Caco-2 (cell line): ENCODE data around the gene MTOR. TPM values are rescaled to one million over a fixed set of nuclear protein-coding genes. Genes with fewer than 3 reads are reported as not detected.

Experiments
- BruUV-seq: library from RNA; stranded (reverse); fragments of 400-500 nt; replicated peaks from 2 replicates; lab custom pipeline; 2021; lab: Mats Ljungman, UMichigan
- CTCF ChIA-PET: fragments of 300-600 bp; sonication (Branson Sonifier 250); formaldehyde crosslinking; loops from one replicate; lab custom pipeline; 2022; ENCODE audit warnings: antibody characterized with exemption; lab: Charles Lee
- POLR2A ChIA-PET: fragments of 300-600 bp; sonication (Branson Sonifier 250); formaldehyde crosslinking; loops from one replicate; lab custom pipeline; 2022; ENCODE audit warnings: antibody characterized with exemption; lab: Charles Lee
- DNase-seq, 2 experiments: peaks; one replicate each; pipeline versions ENCODE4 v3.0.0 to v3.0.0-alpha.2; 2020 to 2022
- H3K27me3 ChIP-seq: replicated peaks from 2 replicates; pipeline ENCODE4 v1.6.0; 2011; ENCODE audit warnings: low read length; ENCODE audit not compliant: control insufficient read depth, insufficient read depth
- H3K36me3 ChIP-seq: 2 replicates; pipeline ENCODE4 v1.5.1; 2011; ENCODE audit warnings: low read length; ENCODE audit not compliant: control insufficient read depth, insufficient read depth
- H3K4me1 ChIP-seq: fragments of 250-450 bp; sonication (Bioruptor Pico); 2 replicates; pipeline ENCODE4 v1.5.1; 2020; ENCODE audit warnings: mild to moderate bottlenecking
- H3K4me3 ChIP-seq: 2 replicates; pipeline ENCODE4 v1.5.1; 2011; ENCODE audit warnings: low read depth, mild to moderate bottlenecking, control low read depth, low read length
- H3K9me3 ChIP-seq: fragments of 250-450 bp; sonication (Bioruptor Pico); 2 replicates; pipeline ENCODE4 v1.5.1; 2020; ENCODE audit warnings: mild to moderate bottlenecking, moderate library complexity
- H3K27ac Mint-ChIP-seq: one replicate; pipeline ENCODE4 v1.8.0; 2022; ENCODE audit warnings: mixed read lengths; ENCODE audit not compliant: unreplicated experiment
- H3K27me3 Mint-ChIP-seq: one replicate; pipeline ENCODE4 v1.8.0; 2022; ENCODE audit warnings: mixed read lengths; ENCODE audit not compliant: insufficient read depth, unreplicated experiment
- H3K36me3 Mint-ChIP-seq: one replicate; pipeline ENCODE4 v1.8.0; 2022; ENCODE audit warnings: mild to moderate bottlenecking, mixed read lengths; ENCODE audit not compliant: insufficient read depth, unreplicated experiment
- H3K4me1 Mint-ChIP-seq: one replicate; pipeline ENCODE4 v1.8.0; 2022; ENCODE audit warnings: low read depth, mixed read lengths; ENCODE audit not compliant: unreplicated experiment
- H3K4me3 Mint-ChIP-seq: one replicate; pipeline ENCODE4 v1.8.0; 2022; ENCODE audit warnings: mild to moderate bottlenecking, moderate library complexity, mixed read lengths; ENCODE audit not compliant: unreplicated experiment
- H3K9me3 Mint-ChIP-seq: one replicate; pipeline ENCODE4 v1.8.0; 2022; ENCODE audit warnings: mixed read lengths; ENCODE audit not compliant: unreplicated experiment
- intact Hi-C: fragments of 100-400 bp; cut with micrococcal nuclease; formaldehyde crosslinking; loops from one replicate; pipeline ENCODE4 v1.10.0; 2022; ENCODE audit not compliant: unreplicated experiment
- total RNA-seq: library from RNA; stranded (reverse); gene quantifications from 2 replicates; pipeline ENCODE4 v1.2.3, GENCODE V29; 2022
- TF ChIP-seq, protein P1 (sequence below), 2 experiments: fragments of 200-600 bp in 1 of 2; IDR thresholded peaks; 1 replicate in 1 of 2; 2 replicates in 1 of 2; pipeline versions ENCODE4 v1.5.1 to v1.8.0; 2011 to 2022; ENCODE audit warnings: antibody characterized with exemption in 1 of 2, control low read depth in 1 of 2, inconsistent platforms in 1 of 2, low read depth in 1 of 2, low read length in 1 of 2, mild to moderate bottlenecking in 1 of 2, moderate library complexity in 1 of 2; ENCODE audit not compliant: insufficient read depth in 1 of 2, severe bottlenecking in 1 of 2, unreplicated experiment in 1 of 2

MTOR gene
- total RNA-seq, 1 experiment from 2014 or later: 45.7 TPM

DNA sequence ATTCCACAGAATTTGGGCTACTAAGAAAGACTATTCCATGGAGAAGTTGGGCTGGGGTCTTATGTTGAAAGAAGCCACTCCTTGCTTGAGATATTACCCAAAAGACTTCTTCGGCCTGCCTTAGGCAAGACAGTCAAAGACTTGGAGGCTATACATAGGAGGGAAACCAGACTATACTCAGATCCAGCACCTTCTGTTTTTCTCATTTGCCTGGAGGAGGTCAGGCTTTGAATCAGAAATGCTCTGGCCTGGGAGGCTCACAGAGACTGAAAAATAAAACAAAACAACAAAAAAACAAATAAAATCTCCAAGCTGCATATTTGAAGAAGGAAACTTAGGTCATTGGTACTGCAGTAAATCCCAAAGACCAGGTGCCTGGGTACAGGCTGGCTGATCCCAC is 124.3 kb downstream of the MTOR start:
- no peaks in the 10 kb centered on the region for H3K9me3 ChIP-seq
- DNase-seq: no peak
- CTCF ChIA-PET: no interaction called here
- Mint-ChIP-seq H3K4me1 (no peaks in the 10 kb centered on the region), H3K4me3 (no peak overlapping the region), H3K27me3 (no peaks in the 10 kb centered on the region), H3K36me3 (peaks cover 17% of the 10 kb centered on the region), H3K9me3 (no peaks in the 10 kb centered on the region), H3K27ac (no peak overlapping the region)
- no peaks in the 10 kb centered on the region for H3K4me1 ChIP-seq
- intact Hi-C loops: no loop called here
- no peaks in the 10 kb centered on the region for H3K36me3 ChIP-seq
- POLR2A ChIA-PET: no interaction called here
- H3K27me3 ChIP-seq: no peaks in the 10 kb centered on the region
- TF ChIP-seq, protein P1, sequence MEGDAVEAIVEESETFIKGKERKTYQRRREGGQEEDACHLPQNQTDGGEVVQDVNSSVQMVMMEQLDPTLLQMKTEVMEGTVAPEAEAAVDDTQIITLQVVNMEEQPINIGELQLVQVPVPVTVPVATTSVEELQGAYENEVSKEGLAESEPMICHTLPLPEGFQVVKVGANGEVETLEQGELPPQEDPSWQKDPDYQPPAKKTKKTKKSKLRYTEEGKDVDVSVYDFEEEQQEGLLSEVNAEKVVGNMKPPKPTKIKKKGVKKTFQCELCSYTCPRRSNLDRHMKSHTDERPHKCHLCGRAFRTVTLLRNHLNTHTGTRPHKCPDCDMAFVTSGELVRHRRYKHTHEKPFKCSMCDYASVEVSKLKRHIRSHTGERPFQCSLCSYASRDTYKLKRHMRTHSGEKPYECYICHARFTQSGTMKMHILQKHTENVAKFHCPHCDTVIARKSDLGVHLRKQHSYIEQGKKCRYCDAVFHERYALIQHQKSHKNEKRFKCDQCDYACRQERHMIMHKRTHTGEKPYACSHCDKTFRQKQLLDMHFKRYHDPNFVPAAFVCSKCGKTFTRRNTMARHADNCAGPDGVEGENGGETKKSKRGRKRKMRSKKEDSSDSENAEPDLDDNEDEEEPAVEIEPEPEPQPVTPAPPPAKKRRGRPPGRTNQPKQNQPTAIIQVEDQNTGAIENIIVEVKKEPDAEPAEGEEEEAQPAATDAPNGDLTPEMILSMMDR (IDR thresholded peaks at IDR 0.05; ENCODE audit: insufficient read depth in 1 of 2, low read depth in 1 of 2, low read length in 1 of 2, severe bottlenecking in 1 of 2, unreplicated experiment in 1 of 2): no peak
- H3K4me3 ChIP-seq: no peak overlapping the region
- BruUV-seq: no TSS peak

DNA sequence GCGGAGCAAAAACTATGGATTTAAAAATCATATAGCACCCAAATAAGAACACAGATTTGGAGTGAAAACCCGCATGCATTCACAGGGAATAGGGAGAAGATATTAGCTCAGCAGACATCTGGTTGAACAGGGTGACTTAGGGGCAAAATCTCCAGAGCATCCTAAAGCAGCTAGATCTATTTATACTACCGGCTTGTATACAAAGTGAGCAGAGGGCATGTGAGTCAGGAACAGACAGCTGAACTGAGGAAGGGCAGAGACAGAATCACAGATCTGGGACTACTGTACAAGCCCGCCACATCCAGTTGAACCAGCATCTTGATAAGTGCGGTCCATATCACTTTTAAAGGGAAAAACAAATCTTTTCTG is 127.5 kb downstream of the MTOR start:
- Histone ChIP-seq H3K9me3 (no peaks in the 10 kb centered on the region), H3K36me3 (no peaks in the 10 kb centered on the region), H3K27me3 (no peaks in the 10 kb centered on the region), H3K4me3 (no peak overlapping the region), H3K4me1 (no peaks in the 10 kb centered on the region)
- Mint-ChIP-seq H3K27me3 (no peaks in the 10 kb centered on the region), H3K9me3 (no peaks in the 10 kb centered on the region), H3K4me3 (no peak overlapping the region), H3K27ac (no peak overlapping the region), H3K4me1 (no peaks in the 10 kb centered on the region), H3K36me3 (peaks cover 22% of the 10 kb centered on the region)
- ChIA-PET CTCF (no interaction called here), POLR2A (no interaction called here)
- intact Hi-C loops: no loop called here
- BruUV-seq: no TSS peak
- DNase-seq: no peak
- TF ChIP-seq, protein P1 (IDR thresholded peaks at IDR 0.05; ENCODE audit: insufficient read depth in 1 of 2, low read depth in 1 of 2, low read length in 1 of 2, severe bottlenecking in 1 of 2, unreplicated experiment in 1 of 2): no peak

DNA sequence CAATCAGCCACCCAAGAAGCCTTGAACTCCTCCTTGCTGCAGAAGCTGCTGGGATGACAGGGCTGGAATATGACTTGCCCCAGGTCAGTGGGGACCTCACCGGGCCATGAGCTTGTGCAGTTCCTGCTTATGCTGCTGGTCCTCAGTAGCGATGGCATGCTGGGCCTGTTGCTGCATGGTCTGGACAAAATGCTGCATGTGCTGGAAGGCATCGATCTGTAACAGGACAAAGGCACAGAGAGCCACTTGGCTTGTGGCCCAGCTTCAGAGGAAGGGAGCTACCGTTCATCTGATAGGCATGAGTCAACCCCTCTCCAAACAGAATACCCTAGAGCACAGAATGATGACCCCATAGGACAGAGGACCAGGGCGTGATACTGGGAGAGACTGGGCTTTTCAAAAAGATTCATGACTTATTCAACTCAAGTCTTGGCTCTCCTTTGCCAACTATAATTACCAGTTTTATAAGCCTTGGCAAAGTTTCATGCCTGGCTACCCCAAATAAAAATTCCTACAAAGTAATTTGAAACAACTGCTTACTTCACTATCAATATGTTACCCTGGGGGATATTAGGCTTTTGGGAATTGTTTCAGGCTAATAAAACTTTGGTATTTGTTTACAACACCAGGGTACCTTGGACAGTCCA is 128.0 kb downstream of the MTOR start:
- Histone ChIP-seq H3K36me3 (no peaks in the 10 kb centered on the region), H3K9me3 (no peaks in the 10 kb centered on the region), H3K4me1 (no peaks in the 10 kb centered on the region), H3K27me3 (no peaks in the 10 kb centered on the region), H3K4me3 (no peak overlapping the region)
- no peaks in the 10 kb centered on the region for H3K27me3 Mint-ChIP-seq
- TF ChIP-seq, protein P1 (IDR thresholded peaks at IDR 0.05; ENCODE audit: insufficient read depth in 1 of 2, low read depth in 1 of 2, low read length in 1 of 2, severe bottlenecking in 1 of 2, unreplicated experiment in 1 of 2): no peak
- POLR2A ChIA-PET: no interaction called here
- peaks cover 27% of the 10 kb centered on the region for H3K36me3 Mint-ChIP-seq
- intact Hi-C loops: no loop called here
- no peak overlapping the region for H3K27ac Mint-ChIP-seq
- DNase-seq: no peak
- no peak overlapping the region for H3K4me3 Mint-ChIP-seq
- CTCF ChIA-PET: no interaction called here
- H3K4me1 Mint-ChIP-seq: no peaks in the 10 kb centered on the region
- no peaks in the 10 kb centered on the region for H3K9me3 Mint-ChIP-seq
- BruUV-seq: no TSS peak
